Sigmoid colon (tissue), 4 donors: ENCODE results near the gene DNMT3B.

Experiments used
- EP300 ChIP-seq, 4 donors: sonication (generic); formaldehyde crosslinking; IDR thresholded peaks; one replicate each; pipeline ENCODE4 v1.6.1; 2017; ENCODE audit warnings: antibody characterized with exemption in 4 of 4
- POLR2A ChIP-seq, 2 donors: fragments of 450-650 bp; IDR thresholded peaks; one replicate each; pipeline ENCODE4 v1.6.1; 2016; ENCODE audit warnings: antibody characterized with exemption in 2 of 2, mild to moderate bottlenecking in 2 of 2, moderate library complexity in 2 of 2
- POLR2AphosphoS5 ChIP-seq, 4 donors: sonication (generic); formaldehyde crosslinking; IDR thresholded peaks; one replicate each; pipeline ENCODE4 v1.6.1; 2017; ENCODE audit warnings: antibody characterized with exemption in 4 of 4
- TF ChIP-seq, protein P1 (sequence below), 4 experiments: fragments of 450-650 bp in 3 of 4; fragments of 200-600 bp in 1 of 4; IDR thresholded peaks; one replicate each; pipeline ENCODE4 v1.5.1; 2016 to 2019; ENCODE audit warnings: antibody characterized with exemption in 4 of 4, mild to moderate bottlenecking in 3 of 4, moderate library complexity in 2 of 4

- TF ChIP-seq, protein P1, sequence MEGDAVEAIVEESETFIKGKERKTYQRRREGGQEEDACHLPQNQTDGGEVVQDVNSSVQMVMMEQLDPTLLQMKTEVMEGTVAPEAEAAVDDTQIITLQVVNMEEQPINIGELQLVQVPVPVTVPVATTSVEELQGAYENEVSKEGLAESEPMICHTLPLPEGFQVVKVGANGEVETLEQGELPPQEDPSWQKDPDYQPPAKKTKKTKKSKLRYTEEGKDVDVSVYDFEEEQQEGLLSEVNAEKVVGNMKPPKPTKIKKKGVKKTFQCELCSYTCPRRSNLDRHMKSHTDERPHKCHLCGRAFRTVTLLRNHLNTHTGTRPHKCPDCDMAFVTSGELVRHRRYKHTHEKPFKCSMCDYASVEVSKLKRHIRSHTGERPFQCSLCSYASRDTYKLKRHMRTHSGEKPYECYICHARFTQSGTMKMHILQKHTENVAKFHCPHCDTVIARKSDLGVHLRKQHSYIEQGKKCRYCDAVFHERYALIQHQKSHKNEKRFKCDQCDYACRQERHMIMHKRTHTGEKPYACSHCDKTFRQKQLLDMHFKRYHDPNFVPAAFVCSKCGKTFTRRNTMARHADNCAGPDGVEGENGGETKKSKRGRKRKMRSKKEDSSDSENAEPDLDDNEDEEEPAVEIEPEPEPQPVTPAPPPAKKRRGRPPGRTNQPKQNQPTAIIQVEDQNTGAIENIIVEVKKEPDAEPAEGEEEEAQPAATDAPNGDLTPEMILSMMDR (IDR thresholded peaks at IDR 0.05), result no peak
- no peak for TF ChIP-seq POLR2A (IDR thresholded peaks at IDR 0.05)
- no peak for TF ChIP-seq POLR2AphosphoS5 (IDR thresholded peaks at IDR 0.05)
- TF ChIP-seq EP300 (IDR thresholded peaks at IDR 0.05), result no peak
Measured at GRCh38 chr20:32834972-32835371, 72.8 kb downstream of the DNMT3B start.
